HL-60 (cell line): ENCODE results near the gene NINJ1.

ENCODE experiments used
- GABPA ChIP-seq: IDR thresholded peaks from 2 replicates; pipeline ENCODE4 v1.6.1; 2012; ENCODE audit warnings: low read depth
- POLR2AphosphoS5 ChIP-seq: IDR thresholded peaks from 2 replicates; pipeline ENCODE4 v1.6.1; 2012; ENCODE audit warnings: low read depth
- TF ChIP-seq, protein P1 (sequence below): IDR thresholded peaks from one replicate; pipeline ENCODE4 v1.5.1; 2011; ENCODE audit warnings: low read length, control low read depth, inconsistent platforms; ENCODE audit not compliant: insufficient read depth
- TF ChIP-seq, protein P2 (sequence below): IDR thresholded peaks from 2 replicates; pipeline ENCODE4 v1.6.1; 2012; ENCODE audit warnings: low read depth; ENCODE audit not compliant: insufficient replicate concordance

DNA sequence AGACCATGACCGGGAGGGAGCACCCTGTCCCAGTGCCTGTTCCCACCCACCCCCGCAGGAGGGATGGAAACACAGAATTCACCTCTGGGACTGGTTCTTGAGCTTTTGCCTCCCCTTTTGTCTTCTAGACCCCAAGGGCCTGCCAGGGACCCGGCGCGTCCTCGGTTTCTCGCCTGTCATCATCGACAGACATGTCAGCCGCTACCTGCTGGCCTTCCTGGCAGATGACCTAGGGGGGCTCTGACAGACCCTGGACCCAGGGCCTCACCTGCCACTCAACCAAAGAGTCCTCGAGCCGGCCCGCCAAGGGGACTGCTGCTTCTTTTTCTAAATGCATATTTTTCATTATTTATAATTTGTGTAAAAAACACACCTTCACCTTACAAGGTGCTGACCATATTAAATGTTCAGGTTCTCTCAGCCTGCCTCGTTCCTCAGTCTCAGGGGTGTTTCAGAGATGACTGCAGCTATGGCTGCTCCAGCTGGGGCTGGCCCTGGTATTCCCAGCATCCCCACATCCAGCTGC, 21.1 kb downstream of the NINJ1 start:
- TF ChIP-seq, protein P1, sequence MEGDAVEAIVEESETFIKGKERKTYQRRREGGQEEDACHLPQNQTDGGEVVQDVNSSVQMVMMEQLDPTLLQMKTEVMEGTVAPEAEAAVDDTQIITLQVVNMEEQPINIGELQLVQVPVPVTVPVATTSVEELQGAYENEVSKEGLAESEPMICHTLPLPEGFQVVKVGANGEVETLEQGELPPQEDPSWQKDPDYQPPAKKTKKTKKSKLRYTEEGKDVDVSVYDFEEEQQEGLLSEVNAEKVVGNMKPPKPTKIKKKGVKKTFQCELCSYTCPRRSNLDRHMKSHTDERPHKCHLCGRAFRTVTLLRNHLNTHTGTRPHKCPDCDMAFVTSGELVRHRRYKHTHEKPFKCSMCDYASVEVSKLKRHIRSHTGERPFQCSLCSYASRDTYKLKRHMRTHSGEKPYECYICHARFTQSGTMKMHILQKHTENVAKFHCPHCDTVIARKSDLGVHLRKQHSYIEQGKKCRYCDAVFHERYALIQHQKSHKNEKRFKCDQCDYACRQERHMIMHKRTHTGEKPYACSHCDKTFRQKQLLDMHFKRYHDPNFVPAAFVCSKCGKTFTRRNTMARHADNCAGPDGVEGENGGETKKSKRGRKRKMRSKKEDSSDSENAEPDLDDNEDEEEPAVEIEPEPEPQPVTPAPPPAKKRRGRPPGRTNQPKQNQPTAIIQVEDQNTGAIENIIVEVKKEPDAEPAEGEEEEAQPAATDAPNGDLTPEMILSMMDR = no peak
- TF ChIP-seq POLR2AphosphoS5 (no peak), GABPA (no peak)
- TF ChIP-seq, protein P2, sequence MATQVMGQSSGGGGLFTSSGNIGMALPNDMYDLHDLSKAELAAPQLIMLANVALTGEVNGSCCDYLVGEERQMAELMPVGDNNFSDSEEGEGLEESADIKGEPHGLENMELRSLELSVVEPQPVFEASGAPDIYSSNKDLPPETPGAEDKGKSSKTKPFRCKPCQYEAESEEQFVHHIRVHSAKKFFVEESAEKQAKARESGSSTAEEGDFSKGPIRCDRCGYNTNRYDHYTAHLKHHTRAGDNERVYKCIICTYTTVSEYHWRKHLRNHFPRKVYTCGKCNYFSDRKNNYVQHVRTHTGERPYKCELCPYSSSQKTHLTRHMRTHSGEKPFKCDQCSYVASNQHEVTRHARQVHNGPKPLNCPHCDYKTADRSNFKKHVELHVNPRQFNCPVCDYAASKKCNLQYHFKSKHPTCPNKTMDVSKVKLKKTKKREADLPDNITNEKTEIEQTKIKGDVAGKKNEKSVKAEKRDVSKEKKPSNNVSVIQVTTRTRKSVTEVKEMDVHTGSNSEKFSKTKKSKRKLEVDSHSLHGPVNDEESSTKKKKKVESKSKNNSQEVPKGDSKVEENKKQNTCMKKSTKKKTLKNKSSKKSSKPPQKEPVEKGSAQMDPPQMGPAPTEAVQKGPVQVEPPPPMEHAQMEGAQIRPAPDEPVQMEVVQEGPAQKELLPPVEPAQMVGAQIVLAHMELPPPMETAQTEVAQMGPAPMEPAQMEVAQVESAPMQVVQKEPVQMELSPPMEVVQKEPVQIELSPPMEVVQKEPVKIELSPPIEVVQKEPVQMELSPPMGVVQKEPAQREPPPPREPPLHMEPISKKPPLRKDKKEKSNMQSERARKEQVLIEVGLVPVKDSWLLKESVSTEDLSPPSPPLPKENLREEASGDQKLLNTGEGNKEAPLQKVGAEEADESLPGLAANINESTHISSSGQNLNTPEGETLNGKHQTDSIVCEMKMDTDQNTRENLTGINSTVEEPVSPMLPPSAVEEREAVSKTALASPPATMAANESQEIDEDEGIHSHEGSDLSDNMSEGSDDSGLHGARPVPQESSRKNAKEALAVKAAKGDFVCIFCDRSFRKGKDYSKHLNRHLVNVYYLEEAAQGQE = no peak
